Tibial artery (tissue), 4 donors: ENCODE measurements around the gene CNFN.
A peak's percentile ranks its signal among the peaks of the same experiment; 100 is the strongest.

ENCODE experiments used
- DNase-seq, 2 donors: peaks; one replicate each; pipeline ENCODE4 v3.0.0-alpha.2; 2019
- H3K27ac ChIP-seq, 2 donors: fragments of 200-600 bp; sonication (generic) in 1 of 2; 1 replicate in 1 of 2; 2 replicates in 1 of 2; pipeline ENCODE4 v1.5.1; 2018 to 2019; ENCODE audit warnings: mild to moderate bottlenecking in 1 of 2
- H3K27me3 ChIP-seq, 2 donors: fragments of 200-600 bp; sonication (generic) in 1 of 2; one replicate each; pipeline versions ENCODE4 v1.5.1 to v1.6.0; 2016 to 2019
- H3K36me3 ChIP-seq, 3 donors: fragments of 200-600 bp; sonication (generic) in 2 of 3; one replicate each; pipeline ENCODE4 v1.5.1; 2016 to 2019; ENCODE audit warnings: mild to moderate bottlenecking in 2 of 3
- H3K4me1 ChIP-seq, 4 donors: fragments of 200-600 bp; sonication (generic) in 2 of 4; 1 replicate in 3 of 4; 2 replicates in 1 of 4; pipeline ENCODE4 v1.5.1; 2016 to 2019
- H3K4me3 ChIP-seq, 2 donors: fragments of 200-600 bp; sonication (generic) in 1 of 2; 1 replicate in 1 of 2; 2 replicates in 1 of 2; pipeline ENCODE4 v1.5.1; 2018 to 2019; ENCODE audit warnings: mild to moderate bottlenecking in 2 of 2
- H3K9me3 ChIP-seq, 3 donors: fragments of 200-600 bp; sonication (generic) in 1 of 3; one replicate each; pipeline ENCODE4 v1.5.1; 2016 to 2019
- CTCF ChIP-seq, 2 experiments: fragments of 200-600 bp in 1 of 2; fragments of 450-650 bp in 1 of 2; IDR thresholded peaks; one replicate each; pipeline ENCODE4 v1.5.1; 2017 to 2019; ENCODE audit warnings: antibody characterized with exemption in 2 of 2, mild to moderate bottlenecking in 1 of 2, moderate library complexity in 1 of 2
- intact Hi-C: fragments of 100-400 bp; cut with DNase I; formaldehyde crosslinking; loops from one replicate; pipeline ENCODE4 v1.15.0; 2023; ENCODE audit warnings: low total_unique reads

CNFN gene

GRCh38 chr19:42428676-42429075 lies 38.6 kb upstream of the CNFN start:
- Histone ChIP-seq H3K9me3 (no peaks in the 10 kb centered on the region), H3K4me1 (peaks cover 0 to 8% (median 6%) of the 10 kb centered on the region in 4 donors), H3K4me3 (no peak overlapping the region), H3K36me3 (no peaks in the 10 kb centered on the region), H3K27me3 (peaks cover 0 to 32% of the 10 kb centered on the region in 2 donors), H3K27ac (no peak overlapping the region)
- intact Hi-C loops = no loop called here
- no peak for DNase-seq
- TF ChIP-seq CTCF (IDR thresholded peaks at IDR 0.05) = no peak

DNA sequence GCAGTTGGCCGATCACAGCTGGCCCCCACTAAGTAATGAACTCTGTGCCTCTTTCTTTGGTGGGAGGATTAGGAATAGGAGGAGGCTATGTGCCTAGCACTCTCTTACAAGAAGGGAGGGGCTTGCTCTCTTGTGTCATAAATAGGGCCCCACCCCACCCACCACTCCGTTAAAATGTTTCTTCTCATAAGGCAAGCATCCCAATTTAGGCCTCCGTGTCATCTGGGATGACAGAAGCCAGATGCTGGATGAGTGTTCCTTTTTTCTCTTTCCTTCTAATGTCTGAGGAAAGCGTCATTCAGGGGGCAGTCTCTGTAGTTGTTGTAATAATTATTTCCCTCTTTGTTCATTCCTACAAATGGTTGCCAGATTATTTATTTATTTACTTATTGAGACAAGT lies 37.2 kb upstream of the CNFN start, which contains the start of gene LIPE:
Gene LIPE, minus strand, starts transcription at position 76 of the 400 bp plus-strand sequence. CDS start 239 bp downstream, outside the sequence.
- H3K9me3 ChIP-seq = no peaks in the 10 kb centered on the region
- intact Hi-C loops = no loop called here
- no peak for TF ChIP-seq CTCF (IDR thresholded peaks at IDR 0.05)
- H3K36me3 ChIP-seq = no peaks in the 10 kb centered on the region
- no peak for DNase-seq
- peaks cover 0 to 20% (median 14%) of the 10 kb centered on the region in 4 donors for H3K4me1 ChIP-seq
- H3K4me3 ChIP-seq = no peak within 1 kb of the TSS
- no peak within 1 kb of the TSS for H3K27ac ChIP-seq
- peaks cover 0 to 38% of the 10 kb centered on the region in 2 donors for H3K27me3 ChIP-seq

GRCh38 chr19:42426643-42427042 lies 36.5 kb upstream of the CNFN start:
- no peak for DNase-seq
- H3K27me3 ChIP-seq = peaks cover 0 to 43% of the 10 kb centered on the region in 2 donors
- no peak overlapping the region for H3K27ac ChIP-seq
- H3K36me3 ChIP-seq = no peaks in the 10 kb centered on the region
- TF ChIP-seq CTCF (IDR thresholded peaks at IDR 0.05) = no peak
- no peaks in the 10 kb centered on the region for H3K9me3 ChIP-seq
- H3K4me1 ChIP-seq = peaks cover 0 to 20% (median 14%) of the 10 kb centered on the region in 4 donors
- no peak overlapping the region for H3K4me3 ChIP-seq
- intact Hi-C loops = no loop called here

GRCh38 chr19:42424712-42425131 lies 34.6 kb upstream of the CNFN start:
- Histone ChIP-seq H3K27ac (no peak overlapping the region), H3K36me3 (no peaks in the 10 kb centered on the region), H3K27me3 (peaks cover 0 to 48% of the 10 kb centered on the region in 2 donors), H3K9me3 (no peaks in the 10 kb centered on the region), H3K4me1 (peaks cover 0 to 20% (median 14%) of the 10 kb centered on the region in 4 donors), H3K4me3 (no peak overlapping the region)
- DNase-seq = no peak
- intact Hi-C loops = no loop called here
- no peak for TF ChIP-seq CTCF (IDR thresholded peaks at IDR 0.05)

- Histone ChIP-seq H3K4me3 (peak overlapping the region in 1 of 2 donors; percentile 40), H3K27ac (no peak overlapping the region), H3K4me1 (peaks cover 0 to 20% (median 14%) of the 10 kb centered on the region in 4 donors)
Observed at GRCh38 chr19:42424345-42424707, 34.2 kb upstream of the CNFN start.

More at GRCh38 chr19:42424345-42424707, 34.2 kb upstream of the CNFN start:
- no peak for DNase-seq
- no peak for TF ChIP-seq CTCF (IDR thresholded peaks at IDR 0.05)
- H3K27me3 ChIP-seq = peaks cover 0 to 52% of the 10 kb centered on the region in 2 donors
- intact Hi-C loops = no loop called here
- no peaks in the 10 kb centered on the region for H3K36me3 ChIP-seq
- no peaks in the 10 kb centered on the region for H3K9me3 ChIP-seq
